DMS53 (cell line): Measurements from ENCODE around the gene AOC1.

Experiments
- DNase-seq: peaks from one replicate; lab custom pipeline; 2025; lab: John Stamatoyannopoulos, UW

Gene AOC1

DNA sequence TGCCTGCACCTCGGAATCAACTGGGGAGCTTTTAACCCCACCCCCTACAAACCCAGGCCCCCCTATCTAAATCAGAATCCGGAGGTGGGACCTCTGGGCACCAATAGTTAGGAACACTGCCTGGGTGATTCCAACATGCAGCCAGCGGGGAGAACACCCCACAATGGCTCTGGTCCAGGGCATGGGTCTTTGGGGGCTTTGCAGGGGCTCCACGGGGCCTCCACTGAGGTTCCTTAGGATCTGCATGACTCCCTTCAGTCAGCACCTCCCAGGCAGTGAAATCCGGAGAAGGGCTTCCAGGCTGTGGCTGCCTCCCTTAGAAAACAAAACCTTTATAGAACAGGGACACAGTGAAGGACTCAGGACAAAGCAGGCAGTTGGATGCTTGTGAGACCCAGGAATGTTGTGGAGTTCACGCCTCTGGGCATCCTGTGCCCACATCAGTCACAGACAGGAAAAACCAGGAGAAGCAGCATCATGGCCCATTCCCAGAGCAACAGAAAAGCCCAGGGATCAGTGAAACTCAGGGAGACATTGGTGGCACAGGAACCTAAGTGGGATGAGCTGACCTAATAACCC, 16.5 kb upstream of the AOC1 start:
- no peak for DNase-seq

DNA sequence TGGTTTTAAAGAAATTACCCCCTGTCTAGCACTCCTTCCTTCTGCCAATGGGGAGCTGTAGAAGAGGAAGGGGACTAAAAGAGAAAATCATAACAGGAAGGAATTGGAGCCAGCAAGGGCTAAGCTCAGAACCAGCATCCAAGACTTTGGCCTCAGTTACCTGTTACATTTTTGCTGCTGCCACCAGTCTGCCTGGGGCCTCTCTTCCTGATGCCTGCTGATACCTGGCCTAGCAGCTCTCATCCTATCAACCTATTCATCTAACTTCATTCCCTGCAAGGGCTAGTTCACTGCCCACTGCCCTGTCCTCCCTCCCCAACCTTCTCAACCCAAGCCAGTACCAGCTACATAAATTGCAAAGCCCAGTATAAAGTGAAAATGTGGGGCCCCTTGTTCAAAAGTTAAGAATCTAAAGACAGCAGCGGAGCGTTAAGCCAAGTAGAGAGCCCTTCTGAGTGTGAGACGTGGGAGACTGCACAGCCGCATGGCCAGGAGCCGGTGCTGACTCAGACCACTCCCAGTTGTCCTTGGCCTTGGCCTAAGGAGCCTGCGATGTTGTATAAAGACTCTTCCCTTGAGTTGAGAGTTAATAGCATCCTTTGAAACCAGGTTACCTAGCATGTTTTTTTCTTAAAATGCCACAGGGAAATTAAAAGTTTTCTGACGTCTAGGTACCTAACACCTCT, 13.2 kb upstream of the AOC1 start:
- DNase-seq, result no peak

DNA sequence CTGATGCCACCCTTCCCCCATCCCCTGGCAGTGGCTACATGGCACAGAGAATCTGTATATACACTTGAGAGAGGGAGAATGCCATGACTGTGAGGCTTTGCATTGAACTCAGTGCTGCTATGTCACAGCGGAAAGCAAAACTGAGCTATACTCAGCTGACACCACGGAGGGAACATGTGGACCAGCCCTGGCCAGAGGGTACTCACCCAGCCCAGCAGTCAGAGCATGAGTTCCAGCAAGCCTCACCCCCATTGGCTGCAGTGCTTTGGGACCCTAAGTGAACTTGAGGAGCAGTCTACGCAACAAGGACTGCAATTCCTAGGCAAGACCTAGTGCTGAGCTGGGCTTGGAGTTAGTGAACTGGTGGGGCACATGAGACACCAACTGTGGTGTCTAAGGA, 10.3 kb upstream of the AOC1 start:
- no peak for DNase-seq

DNA sequence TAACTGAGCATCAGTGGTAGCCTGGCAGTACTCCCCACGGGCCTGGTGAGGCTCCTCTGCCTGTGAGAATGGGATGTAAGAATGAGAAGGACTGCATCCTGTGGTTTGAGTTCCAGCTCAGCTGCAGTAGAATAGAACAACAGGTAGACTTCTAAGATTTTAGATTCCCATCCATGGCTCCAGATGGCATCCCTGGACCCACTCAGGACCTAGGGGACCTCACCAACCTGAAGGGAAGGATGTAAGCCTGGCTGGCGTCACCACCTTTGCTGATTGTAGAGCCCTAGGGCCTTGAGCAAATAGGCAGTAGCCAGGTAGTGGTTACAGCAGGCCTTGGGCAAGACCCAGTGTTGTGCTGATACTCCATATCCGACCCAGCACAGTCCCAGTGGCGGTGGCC, 9.6 kb upstream of the AOC1 start:
- no peak for DNase-seq

DNA sequence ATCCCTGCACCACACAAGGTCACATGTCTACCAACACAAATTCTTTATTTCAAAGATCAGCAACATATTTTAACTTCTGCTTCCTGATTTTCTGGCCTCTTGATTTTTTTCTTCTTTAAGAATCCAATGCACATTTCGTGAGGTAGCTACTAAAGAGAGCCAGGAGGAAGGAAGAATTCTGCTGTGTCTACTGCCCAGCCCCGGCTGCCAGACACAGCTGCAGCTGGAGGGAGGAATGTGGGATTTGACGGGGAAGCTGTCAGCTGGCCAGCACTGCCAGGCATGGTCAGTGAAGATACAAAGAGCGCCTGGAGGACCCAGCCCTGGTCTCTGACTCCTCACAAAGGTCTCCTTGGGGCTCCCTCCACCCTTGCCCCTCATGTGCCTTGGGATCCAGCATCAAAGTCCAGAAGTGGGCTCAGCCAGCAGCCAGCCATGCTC, 6.9 kb upstream of the AOC1 start:
- no peak for DNase-seq

DNA sequence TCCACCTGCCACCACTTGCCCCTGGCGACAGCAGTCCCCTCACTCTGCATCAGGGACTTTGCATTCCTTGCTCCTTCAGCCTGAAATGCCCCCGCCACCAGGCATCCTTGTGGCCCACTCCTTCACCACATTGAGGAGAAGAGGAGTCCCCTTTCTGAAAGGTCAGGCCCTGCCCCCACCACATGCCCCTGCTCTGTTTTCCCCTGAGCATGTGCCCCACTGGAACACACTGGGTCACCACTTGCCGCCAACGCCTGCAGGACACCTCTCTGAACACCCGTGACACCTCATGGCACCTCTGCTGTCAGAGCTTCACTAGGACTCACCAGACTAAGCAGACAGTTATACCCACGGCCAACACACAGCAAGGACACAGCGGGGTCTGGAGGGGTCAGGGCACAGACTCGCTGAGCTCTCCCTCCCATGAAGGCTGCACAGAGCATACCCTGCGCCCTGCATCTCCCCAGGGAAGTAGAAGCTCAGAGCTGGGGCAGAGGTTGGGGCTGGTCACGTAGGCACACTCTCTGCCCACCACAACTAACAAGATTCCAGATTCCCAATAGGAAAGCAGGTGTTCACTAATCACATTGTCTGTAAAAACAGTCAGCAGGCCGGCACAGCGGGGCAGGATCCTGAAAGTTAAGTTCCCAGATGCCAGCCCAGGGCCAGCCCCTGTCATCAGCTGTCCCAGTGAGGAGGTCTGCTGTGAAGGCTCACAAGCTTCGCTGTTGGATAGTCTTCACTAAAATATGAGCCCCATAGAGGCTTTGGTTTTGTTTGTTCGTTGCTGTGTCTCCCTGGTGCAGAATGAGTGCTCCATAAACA, 5.8 kb upstream of the AOC1 start:
- DNase-seq, result no peak

DNA sequence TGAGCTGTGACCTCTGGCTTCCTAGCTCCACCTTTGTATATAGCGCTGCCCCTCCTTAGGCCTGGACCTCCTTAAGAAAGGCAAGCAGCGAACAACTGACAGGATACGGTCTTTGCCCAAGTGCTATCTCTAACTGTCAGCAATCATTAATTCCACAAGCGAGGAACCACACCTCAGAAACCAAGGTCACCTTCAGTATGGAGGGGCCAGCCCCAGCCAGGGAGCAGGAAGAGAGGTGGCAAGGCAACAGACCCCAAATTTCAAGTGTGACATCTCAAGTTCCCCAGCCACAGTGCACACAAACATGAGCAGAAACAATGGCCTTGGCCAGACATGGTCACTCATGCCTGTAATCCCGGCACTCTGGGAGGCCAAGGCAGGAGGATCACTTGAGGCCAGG, 4.8 kb upstream of the AOC1 start:
- no peak for DNase-seq

DNA sequence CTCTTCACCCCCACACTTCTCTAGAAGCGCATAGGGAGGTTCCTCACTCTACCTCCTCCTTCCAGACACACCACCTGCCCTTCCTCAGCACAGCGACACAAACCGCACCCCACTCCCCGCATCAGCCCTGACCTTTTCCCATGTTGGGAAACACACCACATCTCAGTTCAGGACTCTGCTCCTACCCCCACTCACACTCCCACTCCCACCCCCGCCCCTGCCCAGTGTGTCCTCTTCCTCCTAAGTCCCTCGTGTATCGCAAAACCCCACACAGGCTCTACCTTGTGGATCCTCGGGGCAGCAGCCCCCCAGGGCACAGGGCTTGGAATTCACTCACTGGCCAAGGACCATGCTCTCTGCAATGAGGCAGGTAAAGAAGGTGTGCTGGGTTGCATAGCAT, 4.2 kb upstream of the AOC1 start:
- no peak for DNase-seq

DNA sequence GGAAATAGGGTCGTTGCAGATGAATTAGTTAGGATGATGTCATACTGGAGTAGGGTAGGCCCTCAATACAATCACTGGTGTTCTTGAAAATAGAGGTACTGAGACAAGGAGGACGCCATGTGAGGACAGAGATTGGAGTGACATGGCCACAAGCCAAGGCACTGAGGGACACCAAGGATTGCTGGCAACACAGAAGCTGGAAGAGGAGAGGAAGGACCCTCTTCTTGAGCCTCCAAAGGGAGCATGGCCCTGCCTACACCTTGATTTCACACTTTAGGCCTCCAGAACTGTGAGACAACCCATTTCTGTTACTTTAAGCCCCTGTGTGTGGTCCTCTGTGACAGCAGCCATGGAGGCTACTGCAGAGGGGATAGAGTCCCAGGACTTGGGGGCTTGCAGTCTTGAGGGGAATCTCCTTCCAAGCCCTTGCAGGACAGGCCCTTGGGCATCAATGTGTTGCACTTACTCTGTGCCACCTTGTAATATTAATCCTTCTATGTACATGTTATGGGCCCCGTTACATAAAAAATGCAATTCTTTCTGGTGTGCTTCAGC, 3.7 kb upstream of the AOC1 start:
- DNase-seq, result no peak

DNA sequence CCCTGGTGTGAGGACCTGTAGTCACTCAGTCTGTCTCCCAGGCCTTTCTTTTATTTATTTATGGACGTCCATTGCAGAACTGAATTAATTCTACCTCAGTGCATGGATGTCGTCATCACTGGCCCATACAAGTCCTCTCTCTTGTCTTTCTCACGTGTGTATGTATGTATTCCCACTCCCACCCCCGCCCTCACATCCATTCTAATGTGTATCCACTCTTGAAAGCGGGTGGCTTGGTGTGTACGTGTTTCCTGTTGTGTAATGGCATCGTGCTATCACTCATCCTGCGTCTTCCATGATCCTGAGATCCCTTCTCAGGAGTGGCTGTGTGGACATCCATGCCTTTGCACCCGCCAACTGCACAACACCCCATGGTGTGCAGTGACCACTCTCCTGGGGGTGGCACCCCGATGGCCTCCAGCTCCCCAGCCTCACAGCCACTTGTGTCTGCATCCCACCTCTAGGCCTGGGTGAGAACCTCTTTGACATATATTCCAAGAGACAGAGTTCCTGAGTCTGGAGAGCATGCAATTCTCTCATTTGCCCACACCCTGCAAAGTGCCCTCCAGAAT, 3.0 kb upstream of the AOC1 start:
- DNase-seq, result no peak

DNA sequence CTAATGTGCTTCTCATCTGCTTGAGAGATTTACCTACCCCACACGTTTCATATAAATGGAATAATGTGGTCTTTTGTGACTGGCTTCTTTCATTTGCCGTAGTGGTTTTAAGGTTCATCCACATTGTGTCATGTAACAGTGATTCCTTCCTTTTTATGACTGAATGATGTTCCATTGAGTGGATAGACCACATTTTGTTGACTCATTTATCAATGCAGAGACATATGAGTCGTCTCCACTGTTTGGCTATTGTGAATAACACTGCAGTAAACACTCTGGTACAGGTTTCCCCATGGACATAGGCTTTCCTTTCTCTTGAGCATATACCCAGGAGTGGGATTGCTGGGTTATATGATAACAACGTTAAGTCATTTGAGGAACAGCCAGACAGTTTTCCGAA, 2.0 kb upstream of the AOC1 start:
- peak; percentile 31 for DNase-seq

DNA sequence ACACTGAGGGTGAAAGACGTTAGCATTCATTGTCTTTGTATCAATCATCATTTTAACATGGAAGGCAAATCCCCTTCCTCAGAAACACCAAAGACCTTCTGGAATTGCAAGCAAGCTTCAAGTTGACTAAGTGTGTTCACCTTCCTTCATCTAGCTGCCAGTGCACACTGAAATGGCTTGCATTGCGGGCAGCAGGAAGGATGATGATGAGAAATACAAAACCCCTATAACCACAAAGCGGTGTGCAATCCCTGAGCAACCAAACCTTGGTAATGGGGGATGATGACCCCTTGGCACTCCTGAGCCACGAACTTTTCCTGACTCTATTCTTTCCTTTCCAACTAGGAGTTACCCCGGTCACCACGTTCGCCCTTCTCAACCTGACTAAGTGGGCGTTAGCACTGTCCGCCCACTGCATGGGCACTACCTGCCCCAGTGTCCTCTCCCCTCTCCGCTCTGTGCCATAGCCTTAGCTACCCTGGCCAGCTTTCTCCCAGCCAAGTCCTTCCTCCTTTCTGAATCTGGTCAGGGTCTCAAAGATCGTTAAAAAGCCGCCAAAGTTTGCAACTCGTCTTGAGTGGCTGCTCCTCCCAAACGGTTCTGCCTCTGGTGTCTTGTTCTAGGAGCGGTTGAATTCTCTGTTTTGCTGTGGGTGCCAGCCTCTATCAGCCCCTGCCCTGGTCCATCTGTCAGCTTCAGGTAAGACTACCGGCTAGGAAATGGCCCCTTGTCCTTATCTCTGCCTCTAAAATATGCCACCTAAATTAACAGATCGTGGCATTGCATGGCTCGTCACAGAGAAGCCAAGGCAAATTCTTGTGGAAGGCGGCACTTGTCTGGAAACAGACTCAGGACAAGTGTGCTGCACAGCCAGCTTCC, 586 bp upstream of the AOC1 start:
- no peak for DNase-seq

DNA sequence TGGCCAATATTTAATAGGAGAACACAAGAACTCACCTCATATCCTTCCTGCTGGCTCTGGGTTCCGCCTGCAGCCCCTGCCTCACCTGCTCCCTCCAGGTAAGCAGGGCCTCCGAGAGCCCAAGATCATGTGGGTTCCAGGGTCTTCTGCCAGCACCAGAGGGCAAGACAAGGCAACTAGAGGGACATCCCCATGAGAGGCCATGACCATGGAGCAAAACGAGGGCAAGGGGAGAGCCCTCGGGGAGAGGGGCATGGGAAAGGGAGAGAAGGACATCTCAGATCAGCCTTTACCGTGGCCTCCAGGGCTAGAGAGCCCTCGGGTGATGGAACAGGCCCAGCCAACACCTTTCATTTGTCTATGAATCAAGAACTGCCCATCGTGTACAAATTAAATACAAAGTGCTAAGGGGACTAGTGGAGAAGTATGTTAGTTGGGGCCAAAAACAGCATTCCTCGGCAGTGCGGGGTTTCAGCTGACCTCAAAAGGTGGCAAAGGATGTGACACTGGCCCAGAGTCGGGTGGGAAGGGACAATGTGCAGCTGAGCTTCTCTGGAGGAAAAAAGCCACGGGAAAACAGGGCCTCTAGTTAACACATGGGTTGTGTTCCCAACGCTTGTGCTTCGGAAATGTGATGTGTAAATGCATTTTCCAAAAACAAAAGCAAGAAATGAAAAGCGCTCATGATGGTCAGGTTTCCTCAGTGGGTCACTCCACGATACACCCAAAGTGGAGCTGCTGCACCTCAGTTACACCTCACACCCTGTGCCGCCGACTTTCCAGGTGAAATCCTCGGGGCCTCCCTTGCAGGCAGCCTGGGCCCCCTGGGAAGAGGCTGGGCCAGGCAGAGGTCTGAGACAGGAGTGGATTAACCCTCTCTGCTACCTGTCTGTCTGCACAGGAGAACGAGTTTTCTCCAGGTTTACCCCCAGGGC, 2.0 kb downstream of the AOC1 start:
- no peak for DNase-seq

DNA sequence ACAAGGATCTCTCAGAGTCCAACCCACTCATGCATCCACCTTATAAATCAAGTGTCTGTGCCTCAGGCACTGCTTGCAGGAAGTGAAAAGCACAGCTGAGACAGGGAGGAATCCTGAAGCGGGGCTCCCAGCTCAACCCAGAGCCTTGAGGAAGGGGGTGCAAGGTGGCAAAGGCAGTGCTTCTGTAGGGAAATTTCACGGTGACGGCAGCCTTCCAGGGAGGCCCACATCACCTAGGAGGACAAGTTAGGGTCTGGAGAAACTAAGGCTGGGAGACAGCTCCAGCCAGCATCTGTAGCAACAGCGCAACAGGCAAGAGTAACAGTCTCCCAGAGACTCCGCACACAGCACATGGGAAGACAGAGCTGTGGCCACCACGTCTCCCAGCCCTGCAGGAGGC, 2.7 kb downstream of the AOC1 start:
- no peak for DNase-seq

DNA sequence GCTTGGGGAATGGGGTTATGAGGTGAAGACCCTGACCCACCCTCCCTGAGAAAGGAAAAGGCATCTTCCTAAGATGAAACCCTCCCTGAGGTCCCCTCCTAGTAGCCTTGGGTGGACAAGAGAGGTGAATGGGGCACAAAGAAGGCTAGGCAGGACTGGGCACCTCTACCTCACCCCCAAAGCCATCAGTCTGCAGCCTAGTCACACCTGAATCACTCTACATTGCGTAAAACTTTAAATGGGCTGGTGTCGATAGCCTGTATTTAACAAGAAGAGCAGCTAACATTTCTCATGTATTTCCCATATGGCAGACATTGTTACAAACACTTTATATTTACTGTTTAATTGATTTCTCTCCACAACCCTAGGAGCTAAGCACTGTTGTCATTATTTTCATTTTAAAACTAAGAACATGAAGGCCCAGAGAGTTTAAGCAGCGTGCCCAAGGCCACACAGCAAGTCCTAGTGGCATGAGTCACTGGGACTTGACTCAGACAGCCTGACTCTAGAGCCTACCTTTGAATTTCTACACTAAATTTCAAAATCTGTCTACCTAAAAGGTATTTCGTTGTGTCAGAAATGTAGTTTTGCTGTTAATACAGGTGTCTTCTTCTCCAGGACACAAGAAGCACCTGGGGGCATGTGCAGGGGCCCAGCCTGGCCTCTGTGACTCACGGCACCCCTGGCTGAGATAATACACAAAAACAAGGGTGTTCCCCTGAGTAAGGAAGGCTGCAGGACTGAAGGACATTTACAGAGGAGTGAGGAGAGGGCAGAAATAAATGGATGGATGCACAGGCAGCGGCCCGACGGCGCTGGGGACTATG, 3.4 kb downstream of the AOC1 start:
- DNase-seq, result no peak

DNA sequence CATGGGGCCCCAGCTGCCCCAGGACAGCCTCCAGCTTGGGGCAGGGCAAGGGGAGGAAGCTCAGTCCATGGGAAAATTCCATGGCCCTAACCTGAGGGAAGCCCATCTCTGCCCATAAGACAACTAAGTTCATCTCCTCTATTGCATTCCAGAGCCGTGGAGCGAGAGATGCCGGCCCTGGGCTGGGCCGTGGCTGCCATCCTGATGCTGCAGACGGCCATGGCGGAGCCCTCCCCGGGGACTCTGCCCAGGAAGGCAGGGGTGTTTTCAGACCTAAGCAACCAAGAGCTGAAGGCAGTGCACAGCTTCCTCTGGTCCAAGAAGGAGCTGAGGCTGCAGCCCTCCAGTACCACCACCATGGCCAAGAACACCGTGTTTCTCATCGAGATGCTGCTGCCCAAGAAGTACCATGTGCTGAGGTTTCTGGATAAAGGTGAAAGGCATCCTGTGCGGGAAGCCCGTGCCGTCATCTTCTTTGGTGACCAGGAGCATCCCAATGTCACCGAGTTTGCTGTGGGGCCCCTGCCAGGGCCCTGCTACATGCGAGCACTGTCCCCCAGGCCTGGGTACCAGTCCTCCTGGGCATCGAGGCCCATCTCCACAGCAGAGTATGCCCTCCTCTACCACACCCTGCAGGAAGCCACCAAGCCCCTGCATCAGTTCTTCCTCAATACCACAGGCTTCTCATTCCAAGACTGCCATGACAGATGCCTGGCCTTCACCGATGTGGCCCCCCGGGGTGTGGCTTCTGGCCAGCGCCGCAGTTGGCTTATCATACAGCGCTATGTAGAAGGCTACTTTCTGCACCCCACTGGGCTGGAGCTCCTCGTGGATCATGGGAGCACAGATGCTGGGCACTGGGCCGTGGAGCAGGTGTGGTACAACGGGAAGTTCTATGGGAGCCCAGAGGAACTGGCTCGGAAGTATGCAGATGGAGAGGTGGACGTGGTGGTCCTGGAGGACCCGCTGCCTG, 4.3 kb downstream of the AOC1 start:
- no peak for DNase-seq

DNA sequence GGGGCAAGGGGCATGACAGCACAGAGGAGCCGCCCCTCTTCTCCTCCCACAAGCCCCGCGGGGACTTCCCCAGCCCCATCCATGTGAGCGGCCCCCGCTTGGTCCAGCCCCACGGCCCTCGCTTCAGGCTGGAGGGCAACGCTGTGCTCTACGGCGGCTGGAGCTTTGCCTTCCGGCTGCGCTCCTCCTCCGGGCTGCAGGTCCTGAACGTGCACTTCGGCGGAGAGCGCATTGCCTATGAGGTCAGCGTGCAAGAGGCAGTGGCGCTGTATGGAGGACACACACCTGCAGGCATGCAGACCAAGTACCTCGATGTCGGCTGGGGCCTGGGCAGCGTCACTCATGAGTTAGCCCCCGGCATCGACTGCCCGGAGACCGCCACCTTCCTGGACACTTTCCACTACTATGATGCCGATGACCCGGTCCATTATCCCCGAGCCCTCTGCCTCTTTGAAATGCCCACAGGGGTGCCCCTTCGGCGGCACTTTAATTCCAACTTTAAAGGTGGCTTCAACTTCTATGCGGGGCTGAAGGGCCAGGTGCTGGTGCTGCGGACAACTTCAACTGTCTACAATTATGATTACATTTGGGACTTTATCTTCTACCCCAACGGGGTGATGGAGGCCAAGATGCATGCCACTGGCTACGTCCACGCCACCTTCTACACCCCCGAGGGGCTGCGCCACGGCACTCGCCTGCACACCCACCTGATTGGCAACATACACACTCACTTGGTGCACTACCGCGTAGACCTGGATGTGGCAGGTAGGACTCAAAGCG, 5.1 kb downstream of the AOC1 start:
- DNase-seq, result no peak
